Mesenchymal stem cell (in vitro differentiated cells and primary cell): Measurements from ENCODE around the gene PCGF2.
A peak's percentile ranks its signal among the peaks of the same experiment; 100 is the strongest.
"Not testable (repeated sequence)": the region's sequence is repeated elsewhere in the genome, so short reads cannot be mapped to it uniquely, and the experiment has no call there.

Source experiments
- DNase-seq: peaks from one replicate; pipeline ENCODE4 v3.0.0-alpha.2; 2013
- H2AFZ ChIP-seq: one replicate; pipeline ENCODE4 v1.6.1; 2013; ENCODE audit warnings: low read depth, mild to moderate bottlenecking, control low read depth, inconsistent platforms, low read length, moderate library complexity
- H2AK5ac ChIP-seq: 2 replicates; pipeline ENCODE4 v1.6.1; 2013; ENCODE audit warnings: low read length, moderate library complexity, mild to moderate bottlenecking, inconsistent platforms; ENCODE audit not compliant: severe bottlenecking
- H2BK120ac ChIP-seq: one replicate; pipeline ENCODE4 v1.6.1; 2013; ENCODE audit warnings: low read depth, mild to moderate bottlenecking, inconsistent platforms, low read length, moderate library complexity
- H2BK12ac ChIP-seq, 2 experiments: one replicate each; pipeline ENCODE4 v1.6.1; 2013; ENCODE audit warnings: inconsistent platforms in 2 of 2, low read length in 2 of 2, mild to moderate bottlenecking in 2 of 2, moderate library complexity in 2 of 2, control low read depth in 1 of 2
- H2BK15ac ChIP-seq: one replicate; pipeline ENCODE4 v1.6.1; 2013; ENCODE audit warnings: mild to moderate bottlenecking, low read depth, inconsistent platforms; ENCODE audit not compliant: poor library complexity, severe bottlenecking
- H2BK5ac ChIP-seq: 2 replicates; pipeline ENCODE4 v1.6.1; 2013; ENCODE audit warnings: low read depth, mild to moderate bottlenecking, low read length, control low read depth, inconsistent platforms; ENCODE audit not compliant: poor library complexity, severe bottlenecking
- H3K14ac ChIP-seq, 2 experiments: one replicate each; pipeline ENCODE4 v1.6.1; 2013; ENCODE audit warnings: inconsistent platforms in 2 of 2, low read length in 2 of 2, control low read depth in 1 of 2, mild to moderate bottlenecking in 1 of 2, moderate library complexity in 1 of 2
- H3K18ac ChIP-seq, 2 experiments: one replicate each; pipeline ENCODE4 v1.6.1; 2013; ENCODE audit warnings: inconsistent platforms in 2 of 2, low read length in 2 of 2, control low read depth in 1 of 2, low read depth in 1 of 2, mild to moderate bottlenecking in 1 of 2
- H3K23ac ChIP-seq, 2 experiments: one replicate each; pipeline ENCODE4 v1.6.1; 2013; ENCODE audit warnings: inconsistent platforms in 2 of 2, low read length in 2 of 2, mild to moderate bottlenecking in 2 of 2, moderate library complexity in 2 of 2, control low read depth in 1 of 2
- H3K27ac ChIP-seq: 2 replicates; pipeline ENCODE4 v1.5.1; 2013; ENCODE audit warnings: mild to moderate bottlenecking, moderate library complexity, low read length, control low read depth, inconsistent platforms; ENCODE audit not compliant: poor library complexity, severe bottlenecking
- H3K27me3 ChIP-seq, 2 experiments: 2 replicates each; pipeline versions ENCODE4 v1.6.1 to v1.7.0; 2013; ENCODE audit warnings: low read length in 2 of 2, mild to moderate bottlenecking in 2 of 2, moderate library complexity in 2 of 2, control low read depth in 1 of 2, inconsistent platforms in 1 of 2; ENCODE audit not compliant: control insufficient read depth in 1 of 2, insufficient read depth in 1 of 2
- H3K36me3 ChIP-seq, 2 experiments: 2 replicates each; pipeline versions ENCODE4 v1.6.1 to v1.7.0; 2013; ENCODE audit warnings: low read length in 2 of 2, control low read depth in 1 of 2, inconsistent platforms in 1 of 2, low read depth in 1 of 2, mild to moderate bottlenecking in 1 of 2; ENCODE audit not compliant: insufficient read depth in 2 of 2, control insufficient read depth in 1 of 2
- H3K4ac ChIP-seq, 2 experiments: one replicate each; pipeline ENCODE4 v1.6.1; 2013; ENCODE audit warnings: inconsistent platforms in 2 of 2, low read length in 2 of 2, mild to moderate bottlenecking in 2 of 2, moderate library complexity in 2 of 2, control low read depth in 1 of 2, low read depth in 1 of 2
- H3K4me1 ChIP-seq: 2 replicates; pipeline ENCODE4 v1.6.1; 2013; ENCODE audit warnings: low read depth, low read length, control low read depth; ENCODE audit not compliant: control insufficient read depth, insufficient read depth
- H3K4me2 ChIP-seq: 2 replicates; pipeline ENCODE4 v1.6.1; 2013; ENCODE audit warnings: low read length, mild to moderate bottlenecking, inconsistent platforms; ENCODE audit not compliant: poor library complexity, severe bottlenecking
- H3K4me3 ChIP-seq, 2 experiments: 2 replicates each; pipeline versions ENCODE4 v1.5.1 to v1.7.0; 2013; ENCODE audit warnings: low read length in 2 of 2, mild to moderate bottlenecking in 2 of 2, control low read depth in 1 of 2, low read depth in 1 of 2; ENCODE audit not compliant: insufficient read depth in 1 of 2
- H3K79me1 ChIP-seq: replicated peaks from 2 replicates; pipeline ENCODE4 v1.6.1; 2013; ENCODE audit warnings: mild to moderate bottlenecking, control low read depth, low read length, inconsistent platforms; ENCODE audit not compliant: poor library complexity, severe bottlenecking
- H3K9ac ChIP-seq: 2 replicates; pipeline ENCODE4 v1.7.0; 2013; ENCODE audit warnings: mild to moderate bottlenecking, low read length, moderate library complexity
- H3K9me3 ChIP-seq: 2 replicates; pipeline ENCODE4 v1.7.0; 2013; ENCODE audit warnings: mild to moderate bottlenecking, low read length; ENCODE audit not compliant: control insufficient read depth
- H4K8ac ChIP-seq: one replicate; pipeline ENCODE4 v1.6.1; 2013; ENCODE audit warnings: inconsistent platforms, mild to moderate bottlenecking, low read length, moderate library complexity
- H4K91ac ChIP-seq: one replicate; pipeline ENCODE4 v1.6.1; 2013; ENCODE audit warnings: mild to moderate bottlenecking, low read length, inconsistent platforms
- WGBS: methylation state at CpG from one replicate; pipeline ENCODE4 v1.1.7; 2013; ENCODE audit warnings: mixed read lengths; 5-methylcytosine and 5-hydroxymethylcytosine counted together

The PCGF2 gene

DNA sequence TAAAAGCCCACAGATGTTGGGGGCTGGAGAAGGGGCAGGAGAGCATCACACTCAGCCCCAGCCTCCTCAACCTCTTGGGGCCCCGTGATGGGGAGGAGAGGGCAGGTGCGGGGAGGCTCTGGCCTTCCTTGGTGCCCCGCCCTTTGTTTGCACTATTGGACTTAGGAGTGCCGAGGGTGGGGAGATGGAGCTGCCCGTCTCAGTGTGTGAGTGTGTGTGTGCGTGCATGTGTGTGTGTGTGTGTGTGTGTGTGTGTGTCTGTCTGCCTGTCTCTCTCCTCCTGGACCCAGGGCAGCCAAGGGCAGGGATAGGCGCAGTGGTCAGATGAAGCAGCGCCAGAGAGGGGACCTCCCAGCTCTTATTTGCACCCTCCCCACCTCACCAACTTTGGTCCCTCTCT, 22.0 kb downstream of the PCGF2 start:
- not testable (repeated sequence) for H3K79me1 ChIP-seq, H3K4me2 ChIP-seq, H3K14ac ChIP-seq, H3K4me3 ChIP-seq, H2AK5ac ChIP-seq, H4K8ac ChIP-seq, H3K27me3 ChIP-seq, H3K9me3 ChIP-seq, H3K18ac ChIP-seq, H2AFZ ChIP-seq, H2BK12ac ChIP-seq, H2BK120ac ChIP-seq, H3K27ac ChIP-seq, H3K23ac ChIP-seq, H2BK15ac ChIP-seq, H2BK5ac ChIP-seq, H3K9ac ChIP-seq, H4K91ac ChIP-seq, H3K4ac ChIP-seq, DNase-seq
- WGBS: no CpG with 5 or more reads among the region's 8 CpGs
- H3K4me1 ChIP-seq: peaks cover 20% of the 10 kb centered on the region
- peaks cover 29 to 39% of the 10 kb centered on the region in 2 experiments for H3K36me3 ChIP-seq

DNA sequence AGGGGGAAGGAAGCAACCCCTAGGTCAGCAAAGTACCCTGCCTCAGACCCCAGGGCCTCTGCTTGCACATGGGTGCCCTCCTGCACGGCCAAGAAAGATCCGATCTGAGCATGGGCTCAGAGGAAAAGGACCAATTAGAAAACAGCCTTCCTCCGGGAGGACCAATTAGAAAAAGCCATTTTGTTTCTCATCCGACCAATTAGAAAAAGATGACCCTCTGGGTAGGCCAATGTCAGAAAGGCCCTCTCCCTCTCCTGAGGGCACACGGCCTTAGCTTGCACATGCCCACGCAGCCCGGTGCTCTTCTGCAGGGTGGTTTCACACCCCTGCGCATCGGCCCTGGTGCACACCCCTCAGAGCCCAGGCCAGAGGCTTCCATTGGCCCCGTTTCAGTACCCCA, 23.1 kb downstream of the PCGF2 start:
- DNase-seq: no peak
- no peak overlapping the region for H4K8ac ChIP-seq
- no peak overlapping the region for H3K23ac ChIP-seq
- H2BK12ac ChIP-seq: no peak overlapping the region
- no peak overlapping the region for H3K4ac ChIP-seq
- no peak overlapping the region for H2AFZ ChIP-seq
- H2BK5ac ChIP-seq: no peak overlapping the region
- no peak overlapping the region for H3K4me2 ChIP-seq
- H3K14ac ChIP-seq: no peak overlapping the region
- H2BK120ac ChIP-seq: no peak overlapping the region
- H2AK5ac ChIP-seq: no peak overlapping the region
- peaks cover 1% of the 10 kb centered on the region for H3K79me1 ChIP-seq
- H3K4me1 ChIP-seq: peaks cover 15% of the 10 kb centered on the region
- no peak overlapping the region for H3K4me3 ChIP-seq
- no peak overlapping the region for H2BK15ac ChIP-seq
- no peaks in the 10 kb centered on the region for H3K27me3 ChIP-seq
- H3K18ac ChIP-seq: no peak overlapping the region
- H3K9me3 ChIP-seq: no peaks in the 10 kb centered on the region
- H4K91ac ChIP-seq: no peak overlapping the region
- no peak overlapping the region for H3K27ac ChIP-seq
- no peak overlapping the region for H3K9ac ChIP-seq
- peaks cover 38 to 46% of the 10 kb centered on the region in 2 experiments for H3K36me3 ChIP-seq
- 88% methylated on average over 10 of the region's 10 CpGs for WGBS

GRCh38 chr17:38724337-38724988, 23.7 kb downstream of the PCGF2 start:
- no peak overlapping the region for H2BK120ac ChIP-seq
- H3K4me3 ChIP-seq: no peak overlapping the region
- no peak overlapping the region for H3K27ac ChIP-seq
- peaks cover 38 to 52% of the 10 kb centered on the region in 2 experiments for H3K36me3 ChIP-seq
- H4K91ac ChIP-seq: no peak overlapping the region
- no peak overlapping the region for H2BK12ac ChIP-seq
- H3K18ac ChIP-seq: no peak overlapping the region
- no peak overlapping the region for H3K4me2 ChIP-seq
- H2AFZ ChIP-seq: no peak overlapping the region
- WGBS: 95% methylated on average over 14 of the region's 16 CpGs
- no peak for DNase-seq
- no peak overlapping the region for H2BK5ac ChIP-seq
- H3K23ac ChIP-seq: peak overlapping the region in 1 of 2 experiments; percentile 67
- H3K9ac ChIP-seq: no peak overlapping the region
- no peak overlapping the region for H3K14ac ChIP-seq
- H3K79me1 ChIP-seq: peaks cover 1% of the 10 kb centered on the region
- no peak overlapping the region for H2BK15ac ChIP-seq
- H4K8ac ChIP-seq: no peak overlapping the region
- H2AK5ac ChIP-seq: no peak overlapping the region
- H3K9me3 ChIP-seq: no peaks in the 10 kb centered on the region
- H3K4ac ChIP-seq: no peak overlapping the region
- H3K4me1 ChIP-seq: peaks cover 11% of the 10 kb centered on the region
- H3K27me3 ChIP-seq: no peaks in the 10 kb centered on the region

- no peak overlapping the region for H3K18ac ChIP-seq
- no peak overlapping the region for H3K9ac ChIP-seq
- H3K4ac ChIP-seq: no peak overlapping the region
- peaks cover 8% of the 10 kb centered on the region for H3K4me1 ChIP-seq
- 95% methylated on average over 12 of the region's 16 CpGs for WGBS
- H2BK12ac ChIP-seq: no peak overlapping the region
- H4K8ac ChIP-seq: no peak overlapping the region
- H4K91ac ChIP-seq: no peak overlapping the region
- H3K27me3 ChIP-seq: no peaks in the 10 kb centered on the region
- H2BK15ac ChIP-seq: no peak overlapping the region
- no peak overlapping the region for H3K14ac ChIP-seq
- H2BK120ac ChIP-seq: no peak overlapping the region
- H3K23ac ChIP-seq: no peak overlapping the region
- H3K4me2 ChIP-seq: no peak overlapping the region
- H2AK5ac ChIP-seq: no peak overlapping the region
- H2AFZ ChIP-seq: no peak overlapping the region
- no peak overlapping the region for H2BK5ac ChIP-seq
- peaks cover 1% of the 10 kb centered on the region for H3K79me1 ChIP-seq
- no peak overlapping the region for H3K4me3 ChIP-seq
- H3K9me3 ChIP-seq: no peaks in the 10 kb centered on the region
- DNase-seq: no peak
- no peak overlapping the region for H3K27ac ChIP-seq
- peaks cover 60 to 68% of the 10 kb centered on the region in 2 experiments for H3K36me3 ChIP-seq
Observed at GRCh38 chr17:38721802-38722201, 26.3 kb downstream of the PCGF2 start.
